ENCODE measurements around the gene AMOT.
"Not testable (repeated sequence)": the region's sequence is repeated elsewhere in the genome, so short reads cannot be mapped to it uniquely, and the experiment has no call there.

AMOT gene

GRCh38 chrX:112840382-112841113, at the start of gene AMOT:
Gene AMOT (minus strand): TSS chrX:112840831. CDS start chrX:112823126, 17,705 bp downstream.
- no peak for DNase-seq

GRCh38 chrX:112889400-112889799, 48.8 kb upstream of the AMOT start:
- DNase-seq = no peak

GRCh38 chrX:112888916-112889315, 48.3 kb upstream of the AMOT start:
- DNase-seq = no peak

- DNase-seq = no peak
Observed at GRCh38 chrX:112877771-112878173, 37.1 kb upstream of the AMOT start.

- no peak for DNase-seq
Observed at GRCh38 chrX:112874614-112875013, 34.0 kb upstream of the AMOT start.

GRCh38 chrX:112874175-112874574, 33.5 kb upstream of the AMOT start:
- DNase-seq = no peak

- DNase-seq = no peak
Observed at GRCh38 chrX:112868586-112868985, 28.0 kb upstream of the AMOT start.

- DNase-seq = no peak
Observed at GRCh38 chrX:112867570-112867969, 26.9 kb upstream of the AMOT start.

GRCh38 chrX:112866175-112866574, 25.5 kb upstream of the AMOT start:
- no peak for DNase-seq

GRCh38 chrX:112865464-112866025, 24.9 kb upstream of the AMOT start:
- no peak for DNase-seq

GRCh38 chrX:112863850-112864249, 23.2 kb upstream of the AMOT start:
- DNase-seq = no peak

- no peak for DNase-seq
Observed at GRCh38 chrX:112857478-112857878, 16.8 kb upstream of the AMOT start.

GRCh38 chrX:112854901-112855300, 14.3 kb upstream of the AMOT start:
- DNase-seq = not testable (repeated sequence)

GRCh38 chrX:112852851-112853250, 12.2 kb upstream of the AMOT start:
- no peak for DNase-seq

- DNase-seq = no peak
Observed at GRCh38 chrX:112851806-112852205, 11.2 kb upstream of the AMOT start.

GRCh38 chrX:112851161-112851779, 10.6 kb upstream of the AMOT start:
- no peak for DNase-seq

- no peak for DNase-seq
Observed at GRCh38 chrX:112849016-112849415, 8.4 kb upstream of the AMOT start.

GRCh38 chrX:112846782-112847181, 6.2 kb upstream of the AMOT start:
- DNase-seq = no peak

- DNase-seq = no peak
Observed at GRCh38 chrX:112846187-112846586, 5.6 kb upstream of the AMOT start.

- DNase-seq = no peak
Observed at GRCh38 chrX:112844250-112844649, 3.6 kb upstream of the AMOT start.

- DNase-seq = no peak
Observed at GRCh38 chrX:112841820-112842157, 1.2 kb upstream of the AMOT start.

- peak; percentile 30 for DNase-seq
Observed at GRCh38 chrX:112841114-112841819, 636 bp upstream of the AMOT start.

- no peak for DNase-seq
Observed at GRCh38 chrX:112839856-112840255, 775 bp downstream of the AMOT start.

GRCh38 chrX:112837531-112837930, 3.1 kb downstream of the AMOT start:
- DNase-seq = no peak
